Hypothalamus (tissue), 51 donors: Measurements from ENCODE around the gene FGD5.

Experiments
- DNase-seq, 51 donors: peaks; one replicate each; lab custom pipeline; 2025; lab: John Stamatoyannopoulos, UW

The FGD5 gene

DNA sequence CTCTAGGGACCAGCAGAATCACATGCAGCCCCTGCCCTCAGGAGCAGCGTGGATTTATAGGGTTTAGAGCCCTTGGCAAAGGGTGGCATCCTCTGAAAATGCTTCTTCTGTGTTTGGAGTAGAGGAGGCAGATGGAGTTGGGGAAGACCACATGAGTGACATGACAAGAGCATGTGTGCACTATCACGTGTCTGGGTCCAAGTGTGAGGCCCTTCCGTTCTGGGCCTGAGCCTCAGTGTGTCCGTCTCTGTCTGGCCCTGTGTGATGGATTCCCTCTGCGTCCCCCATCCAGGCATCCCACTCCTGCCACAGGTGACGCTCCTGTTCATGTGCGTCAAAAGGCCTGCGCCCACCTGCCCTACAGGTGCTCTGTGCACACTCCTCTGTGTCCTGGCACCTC lies 30.1 kb downstream of the FGD5 start:
- DNase-seq = no peak

DNA sequence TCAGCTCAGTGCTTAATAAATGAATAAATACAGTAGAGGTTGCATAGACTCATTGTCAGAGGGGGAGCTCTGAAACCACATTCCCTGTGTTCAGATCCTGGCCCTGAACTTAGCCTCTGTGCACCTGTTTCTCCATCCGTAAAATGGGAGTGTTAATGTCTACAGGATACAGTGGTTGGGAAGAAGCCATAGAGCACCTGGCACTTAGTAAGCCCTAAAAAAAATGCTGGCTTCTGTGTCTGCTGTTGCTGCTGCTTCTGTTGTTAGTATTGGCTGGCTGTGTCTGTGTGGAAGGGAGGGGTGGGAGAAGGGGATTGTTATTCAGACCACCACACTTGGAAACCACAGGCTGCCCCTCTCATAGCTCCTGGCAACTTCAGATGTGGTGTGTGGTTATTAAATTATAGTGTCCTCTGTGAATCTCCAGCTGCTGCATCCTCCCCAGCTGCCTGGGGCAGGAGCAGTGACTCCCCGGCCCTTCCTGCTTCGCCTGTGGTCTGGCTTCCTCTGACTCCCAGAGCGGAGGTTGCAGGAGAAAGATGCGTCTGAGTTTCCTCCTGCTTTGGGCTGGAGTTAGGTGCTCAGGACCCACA lies 31.0 kb downstream of the FGD5 start:
- no peak for DNase-seq

GRCh38 chr3:14852058-14852594 lies 33.4 kb downstream of the FGD5 start:
- DNase-seq = no peak

- no peak for DNase-seq
These were observed 34.0 kb downstream of the FGD5 start for GRCh38 chr3:14852717-14853116.

DNA sequence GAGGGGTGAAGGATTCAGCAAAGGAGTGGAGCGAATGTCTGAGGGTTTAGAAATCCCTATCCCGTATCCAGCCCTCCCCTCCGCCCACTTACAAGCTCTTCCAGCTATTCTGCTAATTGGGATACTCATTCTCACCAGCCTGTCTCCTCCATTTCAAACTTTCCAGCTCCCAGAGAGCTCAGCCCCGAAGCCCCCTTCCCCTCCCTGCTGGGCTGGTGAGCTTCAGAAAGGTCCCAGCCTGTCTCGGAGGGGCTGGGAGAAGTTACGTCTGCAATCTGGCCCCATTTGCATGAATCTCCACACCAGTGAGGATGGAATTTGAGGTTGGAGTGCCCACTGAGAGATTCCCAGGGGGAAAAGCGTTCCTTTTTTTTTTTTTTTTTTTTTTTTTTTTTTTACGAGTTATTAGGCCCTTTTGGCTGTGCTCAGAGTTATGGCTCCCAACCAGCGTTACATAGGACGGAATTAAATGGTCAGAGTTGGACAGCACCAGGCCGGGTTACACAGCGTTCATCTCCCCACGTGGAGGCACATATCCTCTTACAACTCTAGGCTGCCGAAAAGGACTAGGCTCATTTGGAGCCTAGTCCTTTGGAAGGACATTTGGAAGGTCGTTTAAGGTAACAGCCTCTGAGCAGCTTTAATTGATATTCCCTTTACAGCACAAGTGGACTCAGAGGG lies 34.6 kb downstream of the FGD5 start:
- no peak for DNase-seq

DNA sequence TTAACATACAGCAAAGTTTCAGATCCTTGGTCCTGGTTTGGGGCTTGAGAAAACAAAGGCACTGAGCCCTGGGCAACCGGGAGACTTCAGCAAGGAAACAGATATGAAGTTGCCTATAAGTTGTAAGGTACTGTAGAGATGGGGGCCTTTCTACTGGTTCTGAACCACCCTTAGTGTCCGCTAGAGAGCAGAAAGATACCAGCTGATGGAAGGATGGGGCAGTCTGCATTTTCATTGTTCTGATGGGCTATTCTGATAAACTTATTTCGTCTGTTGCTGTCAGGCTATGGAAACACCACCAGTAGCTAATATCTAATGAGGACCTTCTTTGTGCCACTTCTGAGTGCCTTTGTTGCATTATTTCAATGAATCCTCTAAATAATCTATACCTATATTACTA lies 38.7 kb downstream of the FGD5 start:
- DNase-seq = no peak

GRCh38 chr3:14858105-14858504 lies 39.3 kb downstream of the FGD5 start:
- no peak for DNase-seq

GRCh38 chr3:14859880-14860279 lies 41.1 kb downstream of the FGD5 start:
- DNase-seq = no peak

DNA sequence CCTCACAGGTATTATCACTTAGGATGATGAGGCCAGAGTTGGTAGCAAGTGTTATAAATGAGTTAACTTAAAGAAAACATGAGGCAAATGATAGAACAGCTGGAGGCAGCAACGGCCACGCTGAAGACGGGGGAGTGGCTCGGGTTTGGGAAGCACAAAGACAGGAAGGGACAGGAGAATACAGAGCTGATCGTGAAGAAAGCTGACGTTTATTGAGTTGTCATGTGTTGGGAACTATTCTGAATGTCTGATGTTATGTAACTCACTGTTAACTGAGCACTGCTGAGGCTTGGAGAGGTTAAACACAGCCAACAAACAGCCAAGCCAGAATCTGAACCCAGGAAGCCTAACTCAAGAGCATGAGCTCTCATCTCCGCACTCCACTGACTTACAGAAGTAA lies 42.3 kb downstream of the FGD5 start:
- no peak for DNase-seq

- no peak for DNase-seq
These were observed 42.9 kb downstream of the FGD5 start for GRCh38 chr3:14861446-14862302.

GRCh38 chr3:14862303-14862660 lies 43.5 kb downstream of the FGD5 start:
- DNase-seq = no peak

GRCh38 chr3:14862661-14863230 lies 44.0 kb downstream of the FGD5 start:
- no peak for DNase-seq

DNA sequence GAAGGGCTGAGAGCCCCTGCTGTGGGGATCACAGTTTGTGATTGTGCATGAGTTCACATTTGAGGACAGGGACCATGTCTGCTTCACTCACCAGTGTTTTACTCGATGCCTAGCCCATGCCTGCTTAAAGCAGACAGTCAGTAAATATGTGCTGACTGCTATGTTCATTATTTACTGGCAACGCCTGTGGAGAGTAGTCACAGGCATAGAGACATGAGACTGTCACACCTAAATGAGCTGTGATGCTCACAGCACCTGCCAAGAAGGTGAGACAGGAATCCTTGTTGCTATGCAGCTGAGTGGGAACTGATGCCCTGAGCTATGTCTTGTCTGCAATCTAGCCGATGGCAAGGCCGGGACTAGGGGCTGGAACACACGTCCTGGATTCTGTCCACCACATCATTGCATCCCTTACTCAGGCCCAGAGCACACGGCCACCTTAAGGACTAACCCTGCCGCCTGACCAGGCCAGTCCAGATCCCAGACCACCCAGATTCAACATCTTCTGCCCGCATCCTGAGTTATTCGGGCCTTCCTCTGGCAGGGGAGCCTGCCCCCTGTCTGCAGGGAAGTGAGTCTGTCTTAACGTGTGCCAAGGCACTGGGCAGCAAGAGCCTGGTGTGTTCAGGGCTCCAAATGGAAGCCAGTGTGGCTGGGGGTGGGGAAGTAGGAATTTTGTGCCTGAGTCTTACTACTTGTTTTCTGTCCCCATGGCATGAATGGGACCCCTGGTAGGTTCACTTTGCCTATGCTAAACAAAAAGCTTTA lies 44.8 kb downstream of the FGD5 start:
- no peak for DNase-seq

- no peak for DNase-seq
These were observed 45.4 kb downstream of the FGD5 start for GRCh38 chr3:14864131-14864530.

DNA sequence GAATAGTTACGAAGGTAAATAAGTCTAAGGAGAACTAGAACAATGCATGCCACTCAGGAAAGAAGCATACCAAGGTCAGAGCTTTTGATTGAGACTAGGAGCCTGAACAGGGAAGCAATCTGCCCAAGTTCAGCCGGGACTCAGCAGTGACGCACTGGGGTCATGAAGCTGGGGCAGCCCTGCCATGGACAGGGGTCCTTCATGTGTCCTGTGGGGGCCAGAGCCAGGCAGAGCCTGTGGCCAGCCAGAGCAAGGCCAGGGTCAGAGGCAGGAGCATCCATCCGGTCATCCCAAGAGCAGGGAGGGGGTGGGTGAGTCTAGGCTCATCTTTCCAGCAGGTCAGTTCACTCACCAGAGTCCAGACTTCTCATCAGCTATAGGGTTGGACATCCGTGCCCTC lies 47.9 kb downstream of the FGD5 start:
- no peak for DNase-seq

DNA sequence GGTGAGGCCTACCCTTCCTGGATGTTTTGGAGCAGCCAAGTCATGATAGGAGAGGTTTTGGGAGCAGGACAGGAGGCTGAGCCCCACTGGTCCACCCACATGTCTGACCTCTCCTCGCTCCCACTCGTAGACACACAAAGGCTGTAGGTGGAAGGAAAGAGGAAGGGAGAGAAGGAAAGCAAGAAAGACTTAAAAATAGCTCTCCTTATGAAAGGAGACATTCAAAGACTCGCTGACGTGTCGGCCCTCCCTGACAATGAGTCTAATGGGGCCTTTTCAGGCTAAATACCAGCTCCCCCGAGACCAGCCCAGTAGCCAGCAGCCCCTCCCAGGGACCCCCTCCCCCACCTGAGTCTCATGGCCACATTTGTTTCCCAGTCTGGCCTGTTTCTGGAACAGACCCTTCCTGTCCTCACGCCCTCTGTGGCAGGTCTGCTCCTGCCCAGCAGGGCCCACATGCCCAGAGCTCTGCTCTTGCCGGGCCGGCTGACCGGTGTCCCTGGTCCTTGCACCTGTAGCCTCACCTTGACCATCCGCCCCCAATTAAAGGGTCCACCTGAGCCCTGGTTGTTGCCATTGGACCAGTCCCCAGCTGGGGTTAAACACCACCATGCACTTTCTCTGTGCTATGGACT lies 49.3 kb downstream of the FGD5 start:
- DNase-seq = no peak

- DNase-seq = no peak
These were observed 51.4 kb downstream of the FGD5 start for GRCh38 chr3:14869917-14870782.

- no peak for DNase-seq
These were observed 52.0 kb downstream of the FGD5 start for GRCh38 chr3:14870783-14871060.

- DNase-seq = no peak
These were observed 52.9 kb downstream of the FGD5 start for GRCh38 chr3:14871456-14872200.
